Liver (tissue), 9 donors: ENCODE results near the gene PIGW. TPM values are rescaled to one million over a fixed set of nuclear protein-coding genes. Genes with fewer than 3 reads are reported as not detected.
A peak's percentile ranks its signal among the peaks of the same experiment; 100 is the strongest.

Experiments used
- DNase-seq: peaks from one replicate; pipeline ENCODE4 v3.0.0-alpha.2; 2017; ENCODE audit warnings: low spot score
- H3K27ac ChIP-seq, 2 donors: one replicate each; pipeline ENCODE4 v1.7.0; 2013; ENCODE audit warnings: inconsistent platforms in 2 of 2, low read length in 2 of 2, control low read depth in 1 of 2, low read depth in 1 of 2, mild to moderate bottlenecking in 1 of 2
- H3K27me3 ChIP-seq, 4 donors: one replicate each; pipeline versions ENCODE4 v1.6.1 to v1.7.0; 2013; ENCODE audit warnings: low read length in 3 of 4, inconsistent platforms in 1 of 4, mild to moderate bottlenecking in 1 of 4, moderate library complexity in 1 of 4; ENCODE audit not compliant: control insufficient read depth in 4 of 4, insufficient read depth in 4 of 4
- H3K36me3 ChIP-seq, 4 donors: one replicate each; pipeline versions ENCODE4 v1.6.1 to v1.7.0; 2013; ENCODE audit warnings: low read length in 3 of 4, mild to moderate bottlenecking in 3 of 4, low read depth in 1 of 4, moderate library complexity in 1 of 4; ENCODE audit not compliant: control insufficient read depth in 4 of 4, insufficient read depth in 3 of 4
- H3K4me1 ChIP-seq, 4 donors: one replicate each; pipeline versions ENCODE4 v1.6.1 to v1.7.0; 2013; ENCODE audit warnings: low read length in 3 of 4, mild to moderate bottlenecking in 3 of 4, moderate library complexity in 1 of 4; ENCODE audit not compliant: control insufficient read depth in 4 of 4, insufficient read depth in 4 of 4
- H3K4me3 ChIP-seq, 3 donors: one replicate each; pipeline versions ENCODE4 v1.6.1 to v1.7.0; 2013; ENCODE audit warnings: low read length in 3 of 3, control low read depth in 1 of 3, low read depth in 1 of 3, mild to moderate bottlenecking in 1 of 3
- H3K9ac ChIP-seq, 2 donors: one replicate each; pipeline ENCODE4 v1.7.0; 2013; ENCODE audit warnings: low read length in 2 of 2, mild to moderate bottlenecking in 2 of 2, moderate library complexity in 2 of 2, control low read depth in 1 of 2, low read depth in 1 of 2
- H3K9me3 ChIP-seq, 4 donors: one replicate each; pipeline versions ENCODE4 v1.6.1 to v1.7.0; 2013; ENCODE audit warnings: low read length in 3 of 4; ENCODE audit not compliant: control insufficient read depth in 4 of 4
- FOXA1 ChIP-seq: IDR thresholded peaks from 2 replicates; pipeline ENCODE4 v1.6.1; 2016; ENCODE audit warnings: antibody characterized with exemption
- GABPA ChIP-seq, 2 donors: IDR thresholded peaks in 1 of 2; conservative IDR thresholded peaks in 1 of 2; 2 replicates each; pipeline ENCODE4 v1.6.1; 2016; ENCODE audit warnings: antibody characterized with exemption in 2 of 2, mild to moderate bottlenecking in 1 of 2, moderate library complexity in 1 of 2
- HNF4A ChIP-seq, 2 donors: conservative IDR thresholded peaks; 2 replicates each; pipeline ENCODE4 v1.6.1; 2016; ENCODE audit warnings: antibody characterized with exemption in 2 of 2, mild to moderate bottlenecking in 2 of 2
- HNF4G ChIP-seq: IDR thresholded peaks from 2 replicates; pipeline ENCODE4 v1.6.1; 2016; ENCODE audit warnings: antibody characterized with exemption
- NR2F2 ChIP-seq: IDR thresholded peaks from 2 replicates; pipeline ENCODE4 v1.6.1; 2016; ENCODE audit warnings: antibody characterized with exemption
- SP1 ChIP-seq: IDR thresholded peaks from 2 replicates; pipeline ENCODE4 v1.6.1; 2018; ENCODE audit warnings: antibody characterized with exemption, mild to moderate bottlenecking
- TAF1 ChIP-seq: conservative IDR thresholded peaks from 2 replicates; pipeline ENCODE4 v1.6.1; 2016; ENCODE audit warnings: antibody characterized with exemption, mild to moderate bottlenecking
- WGBS: extraction: QIAGEN DNeasy Blood & Tissue Kit; methylation state at CpG from one replicate; pipeline ENCODE4 v1.1.7; 2013; 5-methylcytosine and 5-hydroxymethylcytosine counted together
- polyA plus RNA-seq, 2 donors: library from polyadenylated mRNA; stranded (reverse) in 1 of 2; unstranded in 1 of 2; fragments of 200-250 nt in 1 of 2; fragments of >200 nt in 1 of 2; fragmentation: Nextera tagmentation in 1 of 2; extraction: Ambion mirVana in 1 of 2; gene quantifications; one replicate each; pipeline versions ENCODE4 v1.2.1 to v1.2.3, GENCODE V29; 2013 to 2015
- total RNA-seq, 2 donors: library from RNA; depleted of rRNA; stranded (reverse); fragments of >200 nt; gene quantifications; one replicate each; pipeline ENCODE4 v1.2.3, GENCODE V29; 2014
- TF ChIP-seq, protein P1 (sequence below): fragments of 150-350 bp; IDR thresholded peaks from 2 replicates; pipeline ENCODE4 v1.5.1; 2017; ENCODE audit warnings: improper control_type of control experiment, low read depth, low read length; ENCODE audit not compliant: missing input control
- TF ChIP-seq, protein P2 (sequence below): IDR thresholded peaks from 2 replicates; pipeline ENCODE4 v1.6.1; 2016; ENCODE audit warnings: antibody characterized with exemption
- TF ChIP-seq, protein P3 (sequence below): IDR thresholded peaks from 2 replicates; pipeline ENCODE4 v1.6.1; 2016; ENCODE audit warnings: antibody characterized with exemption
- TF ChIP-seq, protein P4 (sequence below): IDR thresholded peaks from 2 replicates; pipeline ENCODE4 v1.6.1; 2016; ENCODE audit warnings: antibody characterized with exemption, mild to moderate bottlenecking
- donor health status: healthy.
- donor health status: healthy.
- donor health status: healthy.
- donor health status: healthy.
- donor health status: healthy.

The PIGW gene
- total and polyA plus RNA-seq, 4 donors = 3.2 to 9.6 (median 6.1) TPM

DNA sequence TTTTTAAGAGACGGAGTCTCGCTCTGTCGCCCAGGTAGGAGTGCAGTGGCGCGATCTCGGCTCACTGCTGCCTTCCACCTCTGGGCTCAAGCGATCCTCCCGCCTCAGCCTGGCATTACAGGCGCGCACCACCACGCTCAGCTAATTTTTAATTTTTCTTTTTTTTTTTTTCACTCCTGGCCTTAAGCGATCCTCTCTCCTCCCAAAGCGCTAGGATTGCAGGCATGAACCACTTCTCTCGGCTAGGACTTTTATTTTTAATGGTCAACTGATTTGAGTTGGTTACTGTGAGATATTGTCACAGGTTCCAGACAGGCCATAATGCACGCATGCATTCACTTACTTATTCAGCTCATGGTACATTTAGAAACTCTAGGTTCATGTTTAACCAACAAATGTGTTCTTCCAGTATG, 888 bp downstream of the PIGW start:
- Histone ChIP-seq H3K4me3 (peak overlapping the region; percentile 83 to 92 (median 85)), H3K4me1 (peaks cover 0 to 15% (median 8%) of the 10 kb centered on the region in 4 donors), H3K9ac (peak overlapping the region in 1 of 2 donors; percentile 8), H3K27me3 (no peaks in the 10 kb centered on the region), H3K36me3 (peaks cover 7 to 22% (median 14%) of the 10 kb centered on the region in 4 donors), H3K27ac (peak overlapping the region; percentile 93 to 99), H3K9me3 (no peaks in the 10 kb centered on the region)
- 10% methylated on average over 15 of the region's 15 CpGs for WGBS
- no peak for TF ChIP-seq GABPA (IDR thresholded peaks at IDR 0.05 in 1 of 2, conservative IDR thresholded peaks at IDR 0.05 in 1 of 2)
- TF ChIP-seq TAF1 = peak; percentile 56
- TF ChIP-seq NR2F2 = no peak
- TF ChIP-seq HNF4A (conservative IDR thresholded peaks at IDR 0.05) = no peak
- TF ChIP-seq FOXA1 = no peak
- TF ChIP-seq, protein P1, sequence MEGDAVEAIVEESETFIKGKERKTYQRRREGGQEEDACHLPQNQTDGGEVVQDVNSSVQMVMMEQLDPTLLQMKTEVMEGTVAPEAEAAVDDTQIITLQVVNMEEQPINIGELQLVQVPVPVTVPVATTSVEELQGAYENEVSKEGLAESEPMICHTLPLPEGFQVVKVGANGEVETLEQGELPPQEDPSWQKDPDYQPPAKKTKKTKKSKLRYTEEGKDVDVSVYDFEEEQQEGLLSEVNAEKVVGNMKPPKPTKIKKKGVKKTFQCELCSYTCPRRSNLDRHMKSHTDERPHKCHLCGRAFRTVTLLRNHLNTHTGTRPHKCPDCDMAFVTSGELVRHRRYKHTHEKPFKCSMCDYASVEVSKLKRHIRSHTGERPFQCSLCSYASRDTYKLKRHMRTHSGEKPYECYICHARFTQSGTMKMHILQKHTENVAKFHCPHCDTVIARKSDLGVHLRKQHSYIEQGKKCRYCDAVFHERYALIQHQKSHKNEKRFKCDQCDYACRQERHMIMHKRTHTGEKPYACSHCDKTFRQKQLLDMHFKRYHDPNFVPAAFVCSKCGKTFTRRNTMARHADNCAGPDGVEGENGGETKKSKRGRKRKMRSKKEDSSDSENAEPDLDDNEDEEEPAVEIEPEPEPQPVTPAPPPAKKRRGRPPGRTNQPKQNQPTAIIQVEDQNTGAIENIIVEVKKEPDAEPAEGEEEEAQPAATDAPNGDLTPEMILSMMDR = peak; percentile 8
- TF ChIP-seq SP1 = no peak
- DNase-seq = no peak

DNA sequence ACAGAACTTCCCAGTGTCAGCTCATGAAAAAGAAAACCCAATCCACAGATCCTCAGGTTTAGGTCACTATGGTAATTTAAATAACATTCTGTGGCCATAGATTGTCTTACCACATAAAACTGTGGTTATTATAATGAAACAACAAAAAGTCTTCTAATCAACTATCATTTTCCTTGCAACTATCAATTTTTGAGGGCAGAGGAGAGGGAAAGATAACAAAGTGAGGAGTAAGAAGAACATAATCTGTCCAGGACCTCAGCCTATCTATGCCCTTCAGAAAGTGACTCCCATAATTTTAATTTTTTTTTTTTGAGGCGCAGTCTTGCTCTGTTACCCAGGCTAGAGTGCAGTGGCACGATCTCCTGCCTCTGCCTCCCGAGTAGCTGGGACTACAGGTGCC, 5.9 kb downstream of the PIGW start:
- 96% methylated on average over 3 of the region's 3 CpGs for WGBS
- Histone ChIP-seq H3K9me3 (no peaks in the 10 kb centered on the region), H3K4me3 (no peak overlapping the region), H3K9ac (no peak overlapping the region), H3K4me1 (peaks cover 0 to 15% (median 9%) of the 10 kb centered on the region in 4 donors), H3K27me3 (no peaks in the 10 kb centered on the region), H3K27ac (no peak overlapping the region), H3K36me3 (peaks cover 2 to 5% (median 3%) of the 10 kb centered on the region in 4 donors)
- TF ChIP-seq HNF4A (conservative IDR thresholded peaks at IDR 0.05) = no peak
- TF ChIP-seq, protein P2, sequence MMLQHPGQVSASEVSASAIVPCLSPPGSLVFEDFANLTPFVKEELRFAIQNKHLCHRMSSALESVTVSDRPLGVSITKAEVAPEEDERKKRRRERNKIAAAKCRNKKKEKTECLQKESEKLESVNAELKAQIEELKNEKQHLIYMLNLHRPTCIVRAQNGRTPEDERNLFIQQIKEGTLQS = no peak
- TF ChIP-seq GABPA (IDR thresholded peaks at IDR 0.05 in 1 of 2, conservative IDR thresholded peaks at IDR 0.05 in 1 of 2) = no peak
- TF ChIP-seq FOXA1 = no peak
- TF ChIP-seq HNF4G = no peak
- TF ChIP-seq, protein P3, sequence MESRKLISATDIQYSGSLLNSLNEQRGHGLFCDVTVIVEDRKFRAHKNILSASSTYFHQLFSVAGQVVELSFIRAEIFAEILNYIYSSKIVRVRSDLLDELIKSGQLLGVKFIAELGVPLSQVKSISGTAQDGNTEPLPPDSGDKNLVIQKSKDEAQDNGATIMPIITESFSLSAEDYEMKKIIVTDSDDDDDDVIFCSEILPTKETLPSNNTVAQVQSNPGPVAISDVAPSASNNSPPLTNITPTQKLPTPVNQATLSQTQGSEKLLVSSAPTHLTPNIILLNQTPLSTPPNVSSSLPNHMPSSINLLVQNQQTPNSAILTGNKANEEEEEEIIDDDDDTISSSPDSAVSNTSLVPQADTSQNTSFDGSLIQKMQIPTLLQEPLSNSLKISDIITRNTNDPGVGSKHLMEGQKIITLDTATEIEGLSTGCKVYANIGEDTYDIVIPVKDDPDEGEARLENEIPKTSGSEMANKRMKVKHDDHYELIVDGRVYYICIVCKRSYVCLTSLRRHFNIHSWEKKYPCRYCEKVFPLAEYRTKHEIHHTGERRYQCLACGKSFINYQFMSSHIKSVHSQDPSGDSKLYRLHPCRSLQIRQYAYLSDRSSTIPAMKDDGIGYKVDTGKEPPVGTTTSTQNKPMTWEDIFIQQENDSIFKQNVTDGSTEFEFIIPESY = no peak
- TF ChIP-seq, protein P4, sequence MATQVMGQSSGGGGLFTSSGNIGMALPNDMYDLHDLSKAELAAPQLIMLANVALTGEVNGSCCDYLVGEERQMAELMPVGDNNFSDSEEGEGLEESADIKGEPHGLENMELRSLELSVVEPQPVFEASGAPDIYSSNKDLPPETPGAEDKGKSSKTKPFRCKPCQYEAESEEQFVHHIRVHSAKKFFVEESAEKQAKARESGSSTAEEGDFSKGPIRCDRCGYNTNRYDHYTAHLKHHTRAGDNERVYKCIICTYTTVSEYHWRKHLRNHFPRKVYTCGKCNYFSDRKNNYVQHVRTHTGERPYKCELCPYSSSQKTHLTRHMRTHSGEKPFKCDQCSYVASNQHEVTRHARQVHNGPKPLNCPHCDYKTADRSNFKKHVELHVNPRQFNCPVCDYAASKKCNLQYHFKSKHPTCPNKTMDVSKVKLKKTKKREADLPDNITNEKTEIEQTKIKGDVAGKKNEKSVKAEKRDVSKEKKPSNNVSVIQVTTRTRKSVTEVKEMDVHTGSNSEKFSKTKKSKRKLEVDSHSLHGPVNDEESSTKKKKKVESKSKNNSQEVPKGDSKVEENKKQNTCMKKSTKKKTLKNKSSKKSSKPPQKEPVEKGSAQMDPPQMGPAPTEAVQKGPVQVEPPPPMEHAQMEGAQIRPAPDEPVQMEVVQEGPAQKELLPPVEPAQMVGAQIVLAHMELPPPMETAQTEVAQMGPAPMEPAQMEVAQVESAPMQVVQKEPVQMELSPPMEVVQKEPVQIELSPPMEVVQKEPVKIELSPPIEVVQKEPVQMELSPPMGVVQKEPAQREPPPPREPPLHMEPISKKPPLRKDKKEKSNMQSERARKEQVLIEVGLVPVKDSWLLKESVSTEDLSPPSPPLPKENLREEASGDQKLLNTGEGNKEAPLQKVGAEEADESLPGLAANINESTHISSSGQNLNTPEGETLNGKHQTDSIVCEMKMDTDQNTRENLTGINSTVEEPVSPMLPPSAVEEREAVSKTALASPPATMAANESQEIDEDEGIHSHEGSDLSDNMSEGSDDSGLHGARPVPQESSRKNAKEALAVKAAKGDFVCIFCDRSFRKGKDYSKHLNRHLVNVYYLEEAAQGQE = no peak
- no peak for TF ChIP-seq TAF1
- no peak for DNase-seq
